HG03097 (cell line): ENCODE results near the gene EHBP1L1.

Experiments used
- ATAC-seq: cut with Tn5 transposase; IDR thresholded peaks from one replicate; pipeline ENCODE4 v1.9.1; 2021; ENCODE audit not compliant: unreplicated experiment, low FRiP score

The EHBP1L1 gene

GRCh38 chr11:65546217-65546958, 29.5 kb upstream of the EHBP1L1 start:
- ATAC-seq: peak; percentile 66

GRCh38 chr11:65547446-65548125, 28.3 kb upstream of the EHBP1L1 start:
- no peak for ATAC-seq

- ATAC-seq: no peak
These were observed 27.5 kb upstream of the EHBP1L1 start for GRCh38 chr11:65548395-65548794.

GRCh38 chr11:65549096-65549495, 26.8 kb upstream of the EHBP1L1 start:
- ATAC-seq: no peak

GRCh38 chr11:65551572-65552387, 24.1 kb upstream of the EHBP1L1 start:
- peak; percentile 68 for ATAC-seq

GRCh38 chr11:65552388-65552951, 23.4 kb upstream of the EHBP1L1 start:
- ATAC-seq: peak; percentile 11

GRCh38 chr11:65553301-65554001, 22.4 kb upstream of the EHBP1L1 start:
- no peak for ATAC-seq

GRCh38 chr11:65554057-65554818, 21.6 kb upstream of the EHBP1L1 start:
- ATAC-seq: no peak

- no peak for ATAC-seq
These were observed 20.9 kb upstream of the EHBP1L1 start for GRCh38 chr11:65554842-65555430.

- ATAC-seq: no peak
These were observed 20.1 kb upstream of the EHBP1L1 start for GRCh38 chr11:65555693-65556231.

- ATAC-seq: no peak
These were observed 19.2 kb upstream of the EHBP1L1 start for GRCh38 chr11:65556470-65557279.

- ATAC-seq: no peak
These were observed 18.4 kb upstream of the EHBP1L1 start for GRCh38 chr11:65557280-65558001.

GRCh38 chr11:65558002-65558929, 17.6 kb upstream of the EHBP1L1 start, which contains the start of gene LTBP3:
Gene LTBP3, minus strand, starts transcription at chr11:65558359. Its CDS starts 400 bp downstream, at chr11:65557959.
- ATAC-seq: no peak

- ATAC-seq: no peak
These were observed 16.8 kb upstream of the EHBP1L1 start for GRCh38 chr11:65558930-65559509.

- no peak for ATAC-seq
These were observed 16.3 kb upstream of the EHBP1L1 start for GRCh38 chr11:65559535-65559934.

GRCh38 chr11:65559951-65560537, 15.8 kb upstream of the EHBP1L1 start:
- ATAC-seq: no peak
